ENCODE measurements around the gene RIPOR2.
"Not testable (repeated sequence)": the region's sequence is repeated elsewhere in the genome, so short reads cannot be mapped to it uniquely, and the experiment has no call there.

RIPOR2 gene

GRCh38 chr6:24925661-24926060 is 10.1 kb downstream of the RIPOR2 start:
- no peak for DNase-seq

GRCh38 chr6:24924580-24925356 is 11.0 kb downstream of the RIPOR2 start:
- DNase-seq: no peak

- no peak for DNase-seq
These were observed 11.8 kb downstream of the RIPOR2 start for GRCh38 chr6:24923885-24924401.

GRCh38 chr6:24922814-24923213 is 12.9 kb downstream of the RIPOR2 start:
- no peak for DNase-seq

- DNase-seq: no peak
These were observed 13.6 kb downstream of the RIPOR2 start for GRCh38 chr6:24922170-24922569.

GRCh38 chr6:24920136-24920535 is 15.6 kb downstream of the RIPOR2 start:
- DNase-seq: no peak

- DNase-seq: no peak
These were observed 16.5 kb downstream of the RIPOR2 start for GRCh38 chr6:24919056-24919892.

GRCh38 chr6:24918641-24919055 is 17.1 kb downstream of the RIPOR2 start:
- no peak for DNase-seq

- no peak for DNase-seq
These were observed 19.3 kb downstream of the RIPOR2 start for GRCh38 chr6:24916496-24916895.

GRCh38 chr6:24915641-24916040 is 20.1 kb downstream of the RIPOR2 start:
- DNase-seq: no peak

- DNase-seq: not testable (repeated sequence)
These were observed 21.7 kb downstream of the RIPOR2 start for GRCh38 chr6:24914082-24914481.

- no peak for DNase-seq
These were observed 23.9 kb downstream of the RIPOR2 start for GRCh38 chr6:24911796-24912382.

- peak; percentile 33 for DNase-seq
These were observed 24.6 kb downstream of the RIPOR2 start for GRCh38 chr6:24910961-24911725.

GRCh38 chr6:24910331-24910960 is 25.3 kb downstream of the RIPOR2 start:
- no peak for DNase-seq

- DNase-seq: no peak
These were observed 26.2 kb downstream of the RIPOR2 start for GRCh38 chr6:24909241-24910216.

GRCh38 chr6:24908650-24909035 is 27.1 kb downstream of the RIPOR2 start:
- DNase-seq: no peak

- DNase-seq: no peak
These were observed 27.7 kb downstream of the RIPOR2 start for GRCh38 chr6:24907919-24908649.

GRCh38 chr6:24906314-24906713 is 29.4 kb downstream of the RIPOR2 start:
- no peak for DNase-seq

GRCh38 chr6:24905483-24905882 is 30.3 kb downstream of the RIPOR2 start:
- no peak for DNase-seq

GRCh38 chr6:24903681-24904080 is 32.1 kb downstream of the RIPOR2 start:
- no peak for DNase-seq
